T1000 (cell line): ENCODE measurements around the gene DST.
"Not testable (repeated sequence)": the region's sequence is repeated elsewhere in the genome, so short reads cannot be mapped to it uniquely, and the experiment has no call there.

Source experiments
- DNase-seq: peaks from one replicate; lab custom pipeline; 2025; ENCODE audit warnings: mixed read lengths; lab: John Stamatoyannopoulos, UW

Gene DST

GRCh38 chr6:56663344-56663743 is 20.7 kb upstream of the DST start:
- DNase-seq = no peak

- not testable (repeated sequence) for DNase-seq
Observed at GRCh38 chr6:56661338-56661737, 18.6 kb upstream of the DST start.

DNA sequence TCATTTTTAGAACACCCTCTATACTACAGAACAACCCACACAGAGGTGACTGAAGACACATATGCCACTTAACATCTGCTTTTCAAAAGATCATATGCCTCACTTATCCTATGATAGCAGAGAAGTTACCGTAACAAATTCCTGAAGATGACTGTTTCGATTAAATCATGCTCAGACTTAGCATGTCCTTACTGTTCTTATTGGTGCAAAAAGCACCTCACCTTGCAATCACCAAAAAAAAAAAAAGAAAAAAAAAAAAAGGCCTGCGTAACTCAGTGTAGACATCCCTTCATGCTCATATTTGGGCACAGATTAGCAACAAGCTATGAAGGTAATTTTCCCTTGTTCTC is 17.7 kb upstream of the DST start:
- DNase-seq = no peak

- no peak for DNase-seq
Observed at GRCh38 chr6:56659721-56660380, 17.2 kb upstream of the DST start.

DNA sequence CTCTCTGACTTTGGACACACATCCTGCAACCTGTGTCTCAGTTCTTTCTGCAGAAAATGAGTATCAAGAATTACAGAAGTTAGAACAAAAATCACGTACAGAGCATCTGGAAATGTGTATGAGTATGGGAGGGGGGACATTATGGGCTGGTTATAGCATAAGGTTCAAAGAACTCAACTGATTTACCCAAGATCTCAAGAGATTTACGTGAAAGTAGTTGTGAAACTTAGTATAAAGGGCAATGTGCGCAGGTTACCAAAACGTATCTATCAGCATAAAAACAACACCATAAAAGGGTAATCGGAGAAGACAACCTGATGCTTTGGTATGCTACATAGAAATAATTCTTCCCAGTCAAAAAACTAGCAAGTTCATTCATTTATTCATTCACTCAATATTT is 15.6 kb upstream of the DST start:
- no peak for DNase-seq

DNA sequence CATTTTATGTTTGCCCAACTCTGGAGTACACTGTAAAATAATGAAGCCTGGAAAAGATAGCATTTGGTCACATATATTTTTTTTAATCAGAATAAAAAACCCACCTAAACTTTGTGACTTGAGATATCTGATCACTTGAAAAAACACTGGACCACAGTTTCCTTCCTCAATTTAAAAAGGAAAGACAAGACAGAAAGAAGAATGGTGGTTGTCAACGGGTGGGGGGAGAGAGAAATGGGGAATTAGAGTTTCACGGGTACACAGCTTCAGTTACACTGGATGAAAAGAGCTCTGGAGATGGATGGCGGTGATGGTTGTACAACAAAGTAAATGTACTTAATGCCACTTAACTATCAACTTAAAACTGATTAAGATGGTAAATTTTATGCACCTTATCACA is 14.7 kb upstream of the DST start:
- no peak for DNase-seq

DNA sequence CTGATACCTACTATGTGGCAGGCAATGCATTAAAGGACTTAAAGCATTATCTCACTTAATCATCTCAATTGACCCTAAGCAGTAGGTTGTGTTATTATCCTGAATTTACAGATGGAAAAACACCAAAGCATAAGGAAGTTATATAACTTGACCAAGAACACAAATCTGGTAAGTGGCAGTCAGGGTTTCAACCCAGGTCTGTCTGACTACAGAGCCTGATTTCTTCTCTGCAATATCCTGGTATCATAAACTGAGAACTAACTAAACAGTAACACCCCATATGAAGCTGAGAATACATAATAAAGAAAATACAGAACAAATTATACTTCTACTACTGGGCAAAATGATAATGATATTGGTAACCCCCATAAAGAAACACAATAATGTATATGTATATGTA is 13.8 kb upstream of the DST start:
- DNase-seq = no peak

- no peak for DNase-seq
Observed at GRCh38 chr6:56655996-56656395, 13.3 kb upstream of the DST start.

- no peak for DNase-seq
Observed at GRCh38 chr6:56655249-56655648, 12.6 kb upstream of the DST start.

GRCh38 chr6:56652994-56653393 is 10.3 kb upstream of the DST start:
- DNase-seq = no peak

DNA sequence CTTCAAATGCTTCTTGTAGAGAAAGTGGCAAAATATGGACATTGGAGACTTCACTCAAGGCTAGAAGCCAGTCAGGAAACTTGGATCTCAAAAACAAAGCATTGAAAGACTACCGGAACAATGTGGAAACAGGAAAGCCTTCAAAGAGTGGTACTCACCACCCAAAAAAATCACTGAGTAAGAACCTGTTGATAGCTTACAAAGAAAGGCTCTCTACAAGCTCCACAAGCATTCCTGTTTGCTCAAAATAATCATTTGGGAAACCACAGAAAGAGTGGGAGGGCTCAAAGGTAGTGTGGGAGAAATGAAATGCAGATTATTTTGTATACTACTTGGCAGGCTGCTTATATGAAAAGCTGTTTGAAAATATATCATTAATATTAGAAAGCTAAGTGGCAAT is 9.5 kb upstream of the DST start:
- no peak for DNase-seq

DNA sequence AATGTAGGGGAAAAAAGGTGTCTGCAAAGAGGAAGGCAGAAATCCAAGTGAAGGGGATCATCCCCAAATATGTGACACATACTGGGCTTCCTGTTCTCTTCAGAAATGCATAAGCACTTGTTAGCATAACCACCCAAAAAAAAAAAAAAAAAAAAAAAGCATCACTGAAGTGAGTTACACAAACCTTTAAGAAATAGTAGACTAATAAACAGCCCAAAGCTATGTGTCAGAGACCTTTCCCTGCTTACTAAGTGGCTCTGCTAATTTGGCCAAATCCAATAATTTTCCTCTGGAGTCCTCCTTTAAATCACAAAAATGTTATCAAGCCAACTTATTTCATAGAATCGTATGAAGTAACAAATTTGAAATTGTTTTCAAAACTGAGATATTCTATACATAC is 7.5 kb upstream of the DST start:
- no peak for DNase-seq

- no peak for DNase-seq
Observed at GRCh38 chr6:56649782-56650181, 7.1 kb upstream of the DST start.

GRCh38 chr6:56649053-56649769 is 6.5 kb upstream of the DST start:
- no peak for DNase-seq

GRCh38 chr6:56647172-56647762 is 4.6 kb upstream of the DST start:
- DNase-seq = no peak

- no peak for DNase-seq
Observed at GRCh38 chr6:56644366-56644765, 1.7 kb upstream of the DST start.

GRCh38 chr6:56643379-56644089 is 845 bp upstream of the DST start:
- no peak for DNase-seq

GRCh38 chr6:56640374-56640773 is 2.3 kb downstream of the DST start:
- DNase-seq = no peak

DNA sequence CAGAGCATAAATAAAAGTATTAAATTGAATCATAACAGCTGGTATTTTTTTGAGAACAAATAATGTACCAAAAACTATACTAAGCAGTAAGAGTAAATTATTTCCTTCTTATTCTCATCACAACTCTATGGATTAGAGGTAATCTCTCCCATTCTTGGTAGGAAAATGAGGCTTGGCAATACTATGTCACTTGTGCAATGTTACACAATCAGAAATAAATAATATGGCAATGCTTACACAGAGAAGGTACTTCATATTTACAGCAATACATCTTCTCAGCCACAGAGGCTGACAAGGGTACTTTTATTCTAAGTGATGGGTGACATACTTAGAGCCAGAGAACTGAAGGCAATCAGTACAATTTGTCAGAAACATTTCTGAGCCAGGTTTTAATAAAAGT is 3.9 kb downstream of the DST start:
- no peak for DNase-seq

GRCh38 chr6:56637640-56638039 is 5.0 kb downstream of the DST start:
- no peak for DNase-seq

DNA sequence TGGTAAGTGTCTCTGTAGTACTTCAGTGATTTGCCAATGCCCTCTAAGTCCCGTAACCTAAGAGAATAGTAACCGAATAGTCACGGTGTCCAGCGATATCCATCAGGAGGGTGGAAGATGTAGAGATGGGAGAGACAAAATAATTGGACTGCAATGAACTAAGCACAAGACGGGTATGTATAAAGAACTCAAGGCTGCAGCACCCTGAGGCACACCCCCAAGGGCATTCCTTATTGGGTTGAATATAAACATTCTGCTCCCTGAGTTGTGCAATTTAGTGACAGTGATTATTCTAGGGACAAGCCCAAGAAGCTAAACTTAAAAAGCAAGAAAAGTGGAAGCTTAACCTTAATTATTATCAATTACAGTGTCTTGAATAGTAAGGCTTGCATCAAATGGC is 14.6 kb downstream of the DST start:
- no peak for DNase-seq

GRCh38 chr6:56625356-56625755 is 17.3 kb downstream of the DST start:
- no peak for DNase-seq

- DNase-seq = no peak
Observed at GRCh38 chr6:56624728-56625069, 18.0 kb downstream of the DST start.
